ENCODE measurements around the gene GNAI3.

GNAI3 gene

DNA sequence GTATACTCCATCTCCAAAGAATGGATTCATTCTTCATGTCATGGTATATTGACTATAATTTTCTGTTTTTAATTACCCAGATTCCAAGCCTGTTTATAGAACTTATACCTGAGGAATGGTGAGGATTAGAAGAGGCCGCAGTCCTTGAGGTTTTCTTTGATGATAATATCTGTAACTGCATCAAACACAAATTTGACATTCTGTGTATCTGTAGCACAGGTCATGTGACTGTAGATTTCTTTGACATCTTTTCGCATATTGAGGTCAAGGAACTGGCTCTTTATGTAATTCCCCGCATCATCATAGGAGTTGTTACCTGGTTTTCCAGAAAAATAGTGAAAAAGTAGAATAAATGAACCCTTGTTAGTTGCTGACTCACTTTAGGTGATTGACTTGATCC, 54.8 kb downstream of the GNAI3 start:
- DNase-seq, result no peak

DNA sequence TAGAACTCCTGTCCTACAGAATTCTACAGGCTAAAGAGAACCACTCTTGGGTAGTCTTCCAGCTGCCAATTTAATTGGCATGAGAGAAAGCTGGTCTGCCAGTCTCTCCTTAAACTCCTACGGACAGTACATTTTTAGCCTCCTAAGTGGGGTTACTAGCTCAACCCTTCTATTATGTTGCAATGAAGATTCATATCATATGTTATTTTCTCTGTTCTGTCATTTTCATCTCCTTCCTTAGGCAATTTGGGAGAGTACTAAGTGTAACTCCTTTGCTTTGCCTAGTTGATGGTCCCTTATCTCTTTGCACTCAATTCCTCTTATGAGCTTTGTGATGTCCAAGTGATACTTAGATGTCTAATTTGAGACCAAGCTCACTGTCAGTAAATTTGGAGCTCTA, 57.0 kb downstream of the GNAI3 start:
- no peak for DNase-seq

DNA sequence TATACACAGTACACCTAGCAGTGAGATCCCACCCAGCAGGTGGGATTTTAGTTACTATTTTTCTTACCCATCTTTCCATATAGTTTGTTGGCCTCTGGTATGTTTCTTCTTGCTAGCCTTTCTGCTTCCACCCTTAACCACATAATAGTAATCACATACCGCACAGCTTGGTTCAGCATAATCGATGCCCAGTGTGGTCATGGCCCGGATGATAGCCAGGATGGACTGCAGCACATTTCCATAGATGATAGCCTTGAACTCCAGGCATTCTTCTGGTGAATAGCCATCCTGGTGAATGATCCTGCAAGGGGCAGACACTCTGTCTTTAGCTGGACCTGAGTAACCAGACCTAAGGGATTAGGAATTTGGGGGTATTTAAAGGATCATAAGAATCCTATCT, 61.5 kb downstream of the GNAI3 start:
- no peak for DNase-seq

DNA sequence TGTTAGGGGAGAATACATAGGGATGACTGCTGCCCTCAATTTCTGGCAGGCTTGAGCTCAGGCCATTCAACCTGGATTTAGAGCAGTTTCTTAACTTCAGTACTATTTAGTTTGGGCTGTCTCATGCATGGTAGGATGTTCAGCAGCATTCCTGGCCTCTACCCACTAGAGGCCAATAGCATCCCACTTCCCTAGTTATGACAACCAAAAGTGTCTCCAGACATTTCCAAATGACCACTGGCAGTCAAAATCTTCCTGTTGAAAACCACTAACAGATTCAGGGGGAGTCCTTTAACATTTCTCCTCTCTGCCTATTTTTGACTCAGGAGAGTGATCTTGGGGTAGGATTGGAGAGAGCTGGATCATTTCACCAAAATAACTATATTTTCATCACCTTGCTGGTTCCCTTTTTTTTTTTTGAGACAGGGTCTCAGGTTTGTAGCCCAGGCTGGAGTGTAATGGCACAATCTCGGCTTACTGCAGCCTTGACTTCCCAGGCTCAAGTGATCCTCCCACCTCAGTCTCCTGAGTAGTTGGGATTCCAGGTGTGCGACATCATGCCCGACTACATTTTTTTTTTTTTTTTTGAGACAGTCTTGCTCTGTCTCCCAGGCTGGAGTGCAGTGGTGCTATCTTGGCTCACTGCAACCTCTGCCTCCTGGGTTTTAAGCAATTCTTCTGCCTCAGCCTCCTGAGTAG, 62.3 kb downstream of the GNAI3 start:
- no peak for DNase-seq

DNA sequence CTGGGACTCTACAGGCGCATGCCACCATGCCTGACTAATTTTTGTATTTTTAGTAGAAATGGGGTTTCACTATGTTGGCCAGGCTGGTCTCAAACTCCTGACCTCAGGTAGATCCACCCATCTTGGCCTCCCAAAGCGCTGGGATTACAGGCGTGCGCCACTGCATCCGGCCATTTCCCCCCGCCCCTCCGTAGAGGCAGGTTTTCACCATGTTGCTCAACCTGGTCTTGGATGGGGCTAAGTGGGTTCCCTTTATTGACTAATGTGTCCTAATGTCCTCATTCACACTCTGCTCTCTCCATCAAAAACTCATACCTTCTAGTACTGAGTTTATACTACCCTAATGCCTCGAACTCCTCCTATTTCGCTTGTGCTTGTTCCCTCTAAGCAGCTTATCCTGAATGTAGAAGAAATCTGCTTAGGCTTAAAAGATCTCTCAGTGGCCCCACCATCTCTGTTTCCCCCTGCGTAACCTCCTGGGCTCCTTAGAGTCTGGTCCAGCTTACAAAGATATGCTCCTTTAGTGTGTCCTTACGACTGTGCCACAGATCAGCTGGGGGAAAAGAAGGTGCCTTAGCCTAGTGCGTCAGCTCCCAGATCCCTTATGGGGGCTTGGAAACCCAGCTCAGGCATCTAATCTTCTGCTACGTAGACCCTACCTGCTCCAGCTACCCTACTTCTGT, 63.0 kb downstream of the GNAI3 start:
- no peak for DNase-seq

DNA sequence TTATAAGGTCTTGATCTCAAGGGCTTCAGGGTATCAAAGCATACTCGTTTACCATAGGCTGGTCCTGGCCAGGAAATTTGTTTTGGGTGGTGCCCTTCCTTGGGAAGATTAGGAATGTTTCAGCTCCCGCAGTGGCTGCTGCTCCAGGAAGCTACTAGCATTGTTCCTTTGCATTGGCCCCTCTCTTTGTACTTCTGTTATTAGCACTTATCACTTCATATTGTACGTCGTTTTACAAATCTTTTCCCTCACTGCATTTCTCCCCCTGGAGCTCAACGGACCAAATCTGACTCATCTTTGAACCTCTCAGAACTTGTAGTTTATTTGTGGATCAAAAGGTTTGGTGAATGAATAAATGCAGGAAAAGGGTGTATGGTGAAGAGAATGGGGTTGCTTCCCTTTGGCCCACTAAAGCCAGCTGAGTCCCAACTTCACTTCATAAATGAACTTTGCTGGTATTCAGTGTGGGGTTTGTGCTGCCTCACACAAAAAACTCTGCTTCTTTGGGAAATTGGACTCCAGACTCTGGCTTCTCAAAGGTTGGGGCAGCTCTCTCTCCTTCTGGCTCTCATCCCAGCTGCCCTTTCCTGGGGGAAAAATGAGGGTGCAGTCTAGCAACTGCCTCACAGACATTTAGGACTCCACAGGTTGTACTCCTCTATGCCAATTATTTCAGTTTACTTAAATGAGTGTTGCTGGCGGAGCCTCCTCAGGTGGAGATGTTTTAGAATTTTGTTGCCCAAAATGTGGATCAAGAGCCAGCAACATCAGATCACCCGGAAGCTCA, 65.1 kb downstream of the GNAI3 start:
- no peak for DNase-seq

DNA sequence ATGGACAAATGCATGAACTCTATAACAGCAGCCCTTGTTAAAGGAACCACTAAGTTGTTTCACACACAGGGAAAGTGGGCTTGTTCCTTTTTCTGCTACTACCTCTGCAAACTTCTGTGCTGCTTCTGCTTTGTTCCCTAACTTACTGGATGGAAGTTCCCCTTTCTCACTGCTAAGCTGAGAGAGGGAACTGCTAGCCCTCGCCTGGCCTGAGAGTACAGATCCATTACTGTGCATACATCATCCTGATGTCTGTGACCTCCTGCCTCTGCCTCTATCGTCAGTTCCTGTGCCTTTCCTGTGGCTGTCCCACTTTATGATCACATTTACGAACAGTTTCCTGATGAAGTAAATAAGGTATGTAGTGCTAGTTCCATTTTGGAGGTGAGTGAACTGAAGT, 67.5 kb downstream of the GNAI3 start:
- peak; percentile 32 for DNase-seq

DNA sequence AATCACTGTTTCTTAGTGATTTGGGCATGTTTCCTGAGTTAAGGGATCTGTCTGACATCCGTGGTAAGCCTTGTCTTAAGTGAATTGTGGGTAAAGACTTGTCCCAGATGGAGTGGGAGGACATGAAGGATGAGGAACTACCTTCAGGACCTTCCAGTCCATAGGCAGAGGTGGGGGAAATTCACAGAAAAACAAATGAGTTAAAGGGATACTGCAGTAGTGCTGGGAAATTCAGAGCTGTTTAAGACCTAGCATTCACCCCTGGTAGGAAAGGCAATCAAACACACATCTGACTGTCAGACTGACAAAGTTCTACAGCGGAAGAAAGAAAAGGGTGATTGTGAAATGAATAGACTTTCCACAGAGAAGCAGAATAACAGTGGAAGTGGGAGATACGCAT, 68.0 kb downstream of the GNAI3 start:
- DNase-seq, result no peak

DNA sequence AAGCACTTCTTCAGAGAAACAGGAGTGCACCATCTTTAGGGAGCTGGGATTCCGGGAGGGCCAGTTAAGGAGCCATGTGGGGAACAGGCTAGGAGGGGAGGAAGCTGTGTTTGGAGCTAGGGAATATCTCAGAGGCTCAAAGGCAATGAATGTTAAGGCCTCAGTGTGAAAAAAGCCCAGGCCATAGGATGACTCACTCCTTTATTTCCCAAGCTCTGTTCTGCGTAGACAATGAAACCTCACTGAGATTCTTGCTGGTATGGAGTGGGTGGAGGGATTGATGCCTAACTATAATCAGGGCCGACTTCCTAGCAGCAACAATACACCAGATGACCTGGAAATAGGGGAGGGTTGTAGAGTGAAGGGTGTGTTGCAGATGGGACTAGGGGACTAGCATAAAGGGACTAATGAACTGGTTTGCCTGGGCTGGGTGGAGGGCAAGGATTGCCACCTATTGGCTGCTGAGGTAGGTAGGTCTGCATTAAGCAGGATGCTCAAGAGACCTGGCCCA, 68.9 kb downstream of the GNAI3 start:
- no peak for DNase-seq

DNA sequence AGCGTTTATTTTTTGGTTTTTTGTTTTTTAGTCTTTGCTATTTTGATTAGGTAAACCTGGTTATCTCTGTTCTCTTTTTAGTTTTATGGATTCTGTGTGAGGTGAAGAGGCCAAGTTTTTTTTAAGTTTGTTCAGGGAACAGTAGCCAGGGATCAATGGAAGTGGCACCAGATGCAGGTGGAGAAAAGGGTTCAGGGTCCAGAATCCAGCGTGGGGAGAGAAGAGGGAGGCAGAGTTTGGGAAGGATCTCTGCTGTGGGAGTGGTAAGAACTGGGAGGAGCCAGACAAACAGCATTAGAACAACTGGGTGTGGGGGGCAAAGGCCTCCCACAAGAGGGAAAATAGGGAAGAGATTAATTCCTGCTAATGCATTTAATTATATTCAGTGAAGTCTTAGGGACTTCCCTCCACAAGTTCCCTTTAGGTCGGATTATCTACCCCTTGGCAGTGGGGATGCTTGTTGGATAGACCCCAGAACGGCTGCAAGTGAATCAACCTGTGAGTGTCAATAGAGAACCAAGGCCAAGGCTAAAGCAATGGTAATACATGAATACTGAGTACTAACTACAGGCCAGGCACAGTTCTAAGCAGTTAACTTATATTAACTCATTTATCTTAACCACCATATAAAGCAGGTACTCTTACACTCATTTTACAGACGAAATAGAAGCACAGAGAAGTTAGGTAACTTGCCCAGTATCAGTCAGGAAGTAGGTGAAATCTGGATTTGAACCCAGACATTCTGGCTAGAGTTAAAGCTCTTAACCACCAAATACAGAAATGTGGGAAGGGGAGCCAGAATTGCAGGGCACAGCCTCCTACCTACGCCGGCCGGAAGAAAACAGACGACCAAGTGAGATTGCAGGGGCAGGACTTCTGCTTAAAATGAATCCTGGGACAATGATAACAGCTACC, 70.5 kb downstream of the GNAI3 start:
- DNase-seq, result no peak

DNA sequence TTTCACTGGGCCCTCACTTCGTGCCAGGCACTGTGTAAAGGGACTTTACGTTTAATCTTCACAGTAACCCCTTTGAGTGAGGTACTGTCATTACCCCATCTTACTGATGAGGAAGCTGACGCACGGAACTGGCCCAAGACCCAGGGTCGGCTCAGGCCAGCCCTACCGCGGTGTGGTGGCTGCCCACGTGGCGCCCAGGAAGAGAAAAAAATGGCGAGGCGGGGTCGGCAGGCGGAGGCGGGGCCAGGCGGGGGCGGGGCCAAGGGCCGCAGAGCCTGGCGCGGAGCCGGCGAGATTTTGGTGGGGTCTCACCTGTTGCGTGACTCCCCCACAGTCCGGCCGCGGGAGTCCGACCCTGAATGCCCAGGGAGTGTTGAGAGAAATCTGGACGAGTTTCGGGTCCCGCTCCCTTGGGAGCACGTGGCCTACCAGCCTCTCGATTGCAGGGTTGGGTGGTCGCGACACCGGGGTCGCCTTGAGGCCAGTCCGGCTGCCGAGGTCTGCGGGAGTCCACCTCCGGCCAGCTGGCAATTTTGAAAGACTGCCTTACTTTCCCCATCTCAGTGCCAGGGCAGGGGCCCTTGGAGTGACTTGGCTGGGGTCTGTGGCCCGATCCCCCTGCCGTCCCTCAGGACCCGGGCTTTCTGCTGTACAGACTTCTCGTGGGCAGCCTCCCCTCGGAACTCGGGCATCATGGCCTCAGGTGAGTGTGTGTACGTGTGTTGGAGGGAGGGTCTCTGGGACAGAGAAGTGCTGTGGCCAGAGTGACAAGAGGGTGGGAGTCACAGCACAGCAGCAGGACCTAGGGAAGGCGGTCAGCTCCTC, 71.4 kb downstream of the GNAI3 start, which contains the start of the genes AMPD2 and GNAT2:
TSS of gene AMPD2 (plus strand) at position 262 of the 825 bp plus-strand sequence. CDS start 1,339 bp downstream, outside the sequence.
TSS of gene GNAT2 (minus strand) at position 41 of the 825 bp plus-strand sequence. CDS start 6,746 bp downstream, outside the sequence.
- DNase-seq, result peak; percentile 37

DNA sequence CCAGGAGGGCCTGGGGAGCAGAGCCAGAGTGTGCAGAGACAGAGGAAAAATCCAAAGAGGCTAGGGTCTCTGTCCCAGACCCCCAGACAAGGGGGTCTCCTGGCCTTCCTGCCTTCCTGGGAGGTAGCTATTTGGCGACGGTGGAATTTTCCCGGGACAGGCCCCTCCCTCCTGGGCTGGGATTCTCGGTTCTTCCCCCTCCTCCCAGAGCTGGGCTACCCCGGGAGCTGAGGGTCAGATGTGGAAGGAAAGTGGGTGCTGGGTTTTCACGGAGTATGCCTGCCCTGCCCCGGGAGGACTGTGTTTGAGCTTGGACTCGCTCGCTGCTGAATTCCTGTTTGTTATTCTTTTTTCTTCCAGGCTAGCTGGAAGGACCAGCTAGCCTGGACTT, 72.0 kb downstream of the GNAI3 start:
- no peak for DNase-seq

DNA sequence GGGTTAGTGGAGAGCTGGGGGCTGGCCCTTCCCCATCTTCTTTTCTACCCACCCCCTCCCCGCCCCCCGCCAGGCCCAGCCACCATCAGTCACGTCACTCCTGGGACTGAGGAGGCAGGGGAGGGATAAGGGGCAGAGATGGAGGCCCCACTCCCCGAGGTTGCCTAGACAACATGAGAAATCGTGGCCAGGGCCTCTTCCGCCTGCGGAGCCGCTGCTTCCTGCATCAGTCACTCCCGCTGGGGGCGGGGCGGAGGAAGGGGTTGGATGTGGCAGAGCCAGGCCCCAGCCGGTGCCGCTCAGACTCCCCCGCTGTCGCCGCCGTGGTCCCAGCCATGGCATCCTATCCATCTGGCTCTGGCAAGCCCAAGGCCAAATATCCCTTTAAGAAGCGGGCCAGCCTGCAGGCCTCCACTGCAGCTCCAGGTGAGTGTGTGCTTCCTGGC, 72.4 kb downstream of the GNAI3 start:
- peak; percentile 80 for DNase-seq

DNA sequence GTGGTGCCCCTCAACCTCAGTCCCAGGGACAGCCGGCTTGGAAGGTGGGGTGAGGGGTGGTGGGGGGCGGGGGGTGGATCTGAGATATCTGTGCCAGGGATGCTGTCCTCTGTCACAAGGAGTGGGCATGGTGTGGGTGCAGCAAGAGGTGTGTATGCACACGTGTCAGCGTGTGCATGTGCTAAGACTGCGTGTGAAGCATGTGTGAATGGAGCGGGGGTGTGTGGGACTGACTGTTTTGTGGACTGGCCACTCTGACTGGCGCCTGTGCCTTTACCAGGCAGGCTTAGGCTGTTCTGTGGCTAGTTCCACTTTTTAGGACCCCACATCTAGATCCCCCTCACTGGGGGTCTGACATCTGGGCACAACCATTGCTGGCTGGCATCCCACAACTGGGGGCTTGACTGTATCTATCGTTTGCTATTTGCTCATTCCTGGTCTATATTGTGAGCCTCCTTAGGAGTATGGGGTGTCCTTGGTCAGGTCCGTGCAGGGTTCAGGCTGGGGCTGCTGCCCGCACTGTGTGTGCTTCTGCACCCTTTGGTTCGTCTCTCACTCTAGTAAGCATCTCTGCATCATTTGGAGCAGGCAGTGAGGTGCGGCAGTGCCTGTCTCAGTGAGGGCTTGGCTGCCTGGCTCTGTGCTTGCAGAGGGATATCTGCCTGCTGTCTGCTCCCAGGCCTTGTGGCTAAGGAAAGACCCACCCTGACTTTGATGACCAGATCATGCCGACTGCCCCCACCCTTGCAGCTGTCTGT, 73.1 kb downstream of the GNAI3 start:
- DNase-seq, result no peak

DNA sequence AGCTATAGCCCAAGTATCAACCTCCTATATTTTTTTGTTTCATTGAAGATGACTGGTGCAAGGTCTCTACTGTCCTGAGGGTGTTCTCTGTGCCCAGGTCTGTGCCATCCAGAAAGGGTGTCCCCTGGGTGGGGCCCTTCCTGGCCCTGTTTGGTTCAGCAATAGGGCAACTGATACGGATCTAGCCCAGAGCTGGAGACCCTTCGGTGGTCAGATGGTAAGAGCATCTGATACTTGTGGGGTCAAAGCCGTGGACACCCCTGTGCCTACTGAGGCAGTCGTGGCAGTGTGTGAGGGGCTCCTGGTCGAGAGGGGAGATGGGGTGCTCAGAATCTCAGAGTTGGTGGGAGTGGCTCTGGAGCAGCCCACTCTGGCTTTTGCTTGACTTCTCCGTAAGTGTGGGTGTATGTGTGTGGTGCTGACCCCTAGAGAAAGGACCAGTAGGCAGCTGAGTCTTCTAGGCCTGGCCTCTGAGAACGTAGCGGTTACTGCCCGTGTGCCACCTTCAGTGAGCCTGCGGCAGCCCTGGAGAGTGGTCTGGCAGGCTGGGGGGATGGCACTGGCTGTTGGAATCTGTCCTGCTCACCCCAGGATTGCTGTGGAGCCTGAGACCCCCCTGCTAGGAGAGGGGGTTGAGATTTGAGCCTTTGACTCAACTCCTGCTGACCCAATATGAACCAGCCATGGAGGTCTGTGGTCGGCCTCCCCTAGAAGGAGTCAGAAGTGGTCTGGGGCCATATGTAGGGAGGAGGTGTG, 73.9 kb downstream of the GNAI3 start:
- DNase-seq, result no peak

DNA sequence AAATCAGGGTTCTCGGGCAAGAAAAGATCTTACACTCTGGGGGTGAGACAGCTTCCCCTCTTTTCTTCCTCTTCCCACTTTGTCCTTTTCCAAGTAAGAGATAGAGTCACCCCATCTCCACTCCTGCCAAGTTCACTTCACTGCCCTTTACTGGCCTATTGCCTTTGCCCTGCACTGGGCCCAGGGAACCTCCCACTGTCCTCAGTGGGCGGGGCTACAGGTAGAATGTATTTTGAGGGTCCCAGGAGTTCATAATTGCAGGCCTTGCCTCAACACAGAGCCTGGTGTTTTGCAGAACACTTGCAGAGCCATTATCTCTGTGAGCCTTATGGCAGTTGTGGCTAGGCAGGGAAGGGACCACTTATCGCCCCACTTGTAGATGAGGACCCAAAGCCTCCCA, 74.5 kb downstream of the GNAI3 start:
- DNase-seq, result no peak

DNA sequence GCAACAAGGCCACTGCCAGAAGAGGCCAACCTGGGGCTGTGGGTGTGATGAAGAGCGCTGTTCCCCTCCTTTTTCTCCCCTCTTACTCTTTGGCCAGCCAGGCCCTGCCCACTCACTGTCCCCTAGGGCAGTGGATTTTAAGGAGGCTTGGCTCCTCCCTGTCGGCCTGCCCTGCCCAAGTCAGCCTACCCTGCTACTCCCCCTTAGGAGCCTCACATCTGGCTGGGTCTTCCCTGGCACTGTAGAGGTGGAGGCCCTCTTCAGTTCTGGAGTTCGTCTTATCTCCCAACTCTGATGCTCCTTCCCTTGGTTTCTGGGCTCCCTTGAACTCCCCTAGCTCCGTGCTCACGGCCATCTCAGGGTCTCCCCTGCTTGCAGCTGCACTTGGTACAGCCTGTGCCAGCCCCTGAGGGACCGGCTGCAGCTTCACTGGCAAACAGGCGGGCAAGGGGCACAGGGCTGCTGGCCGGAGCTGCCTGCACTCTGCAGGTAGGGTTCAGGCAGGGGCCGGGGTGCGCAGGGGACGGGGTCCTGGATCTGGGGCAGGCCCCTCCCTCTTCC, 75.3 kb downstream of the GNAI3 start:
- peak; percentile 37 for DNase-seq

DNA sequence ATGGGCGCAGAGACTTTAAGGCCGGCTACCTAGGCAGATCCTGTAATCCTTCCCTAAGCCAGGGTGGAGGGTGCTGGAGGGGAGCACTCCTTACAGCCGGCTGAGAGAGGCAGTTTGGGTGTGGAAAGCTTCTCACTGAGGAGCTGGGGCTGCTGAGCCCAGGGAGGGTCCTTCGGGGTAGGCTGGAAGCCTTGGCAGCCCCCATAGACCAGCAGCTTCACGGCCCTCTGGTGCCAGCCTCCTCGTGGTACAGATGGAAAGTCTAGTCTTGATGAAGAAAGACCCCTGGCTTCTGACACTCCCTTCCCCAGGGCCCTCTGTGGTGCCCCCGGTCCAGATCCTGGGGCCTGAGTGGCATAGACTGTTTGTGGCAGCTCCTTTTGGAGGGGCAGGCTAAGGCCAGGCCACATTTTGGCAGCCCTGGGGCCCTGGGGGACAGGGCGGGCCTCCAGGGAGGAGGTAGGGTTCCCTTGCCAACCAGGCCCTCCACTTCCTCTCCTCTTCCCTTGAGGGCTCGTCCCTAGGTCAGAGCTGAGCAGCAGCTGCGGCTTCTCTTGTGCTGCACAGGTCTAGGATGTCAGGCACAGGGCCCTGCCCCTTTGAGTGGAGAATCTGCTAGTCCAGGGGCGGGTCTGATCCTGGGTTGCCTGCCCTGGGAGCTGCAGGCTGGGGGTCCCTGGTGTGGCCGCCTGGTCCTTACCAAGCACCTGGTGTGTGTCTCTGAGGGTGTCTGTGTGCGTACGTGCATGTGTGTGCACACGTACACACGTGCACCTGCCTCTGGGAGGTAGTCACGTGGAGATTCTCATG, 76.0 kb downstream of the GNAI3 start:
- no peak for DNase-seq

DNA sequence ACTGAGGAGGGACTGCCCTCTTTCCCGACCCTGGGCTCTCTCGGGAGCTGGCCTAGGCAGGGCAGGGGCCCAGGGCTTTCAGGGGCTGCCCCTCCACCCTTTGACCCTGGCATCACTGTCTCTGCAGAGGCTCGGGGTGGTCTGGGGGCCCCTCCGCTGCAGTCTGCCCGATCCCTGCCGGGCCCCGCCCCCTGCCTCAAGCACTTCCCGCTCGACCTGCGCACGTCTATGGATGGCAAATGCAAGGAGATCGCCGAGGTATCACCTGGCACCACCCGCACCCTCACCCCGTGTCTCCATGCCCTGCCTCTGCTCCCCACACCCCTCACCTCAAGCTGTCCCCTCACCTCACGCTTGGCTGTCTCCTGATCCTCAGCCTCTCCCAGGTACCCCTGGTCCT, 76.8 kb downstream of the GNAI3 start:
- DNase-seq, result no peak

All from midbrain (tissue), 1 donor.